Body of pancreas (tissue), 4 donors: Measurements from ENCODE around the gene IL22.

ENCODE experiments used
- CTCF ChIP-seq, 7 experiments: fragments of 450-650 bp in 4 of 7; fragments of 200-600 bp in 3 of 7; sonication (generic) in 3 of 7; IDR thresholded peaks; one replicate each; pipeline ENCODE4 v1.5.1; 2016 to 2019; ENCODE audit warnings: antibody characterized with exemption in 7 of 7
- POLR2A ChIP-seq, 3 donors: fragments of 450-650 bp; IDR thresholded peaks; one replicate each; pipeline ENCODE4 v1.6.1; 2016; ENCODE audit warnings: antibody characterized with exemption in 3 of 3, mild to moderate bottlenecking in 2 of 3

- no peak for TF ChIP-seq CTCF (IDR thresholded peaks at IDR 0.05)
- TF ChIP-seq POLR2A (IDR thresholded peaks at IDR 0.05): no peak
Measured at GRCh38 chr12:68279227-68280054, 26.0 kb upstream of the IL22 start.
